HepG2 (cell line): Measurements from ENCODE around the gene MME. TPM values are rescaled to one million over a fixed set of nuclear protein-coding genes. Genes with fewer than 3 reads are reported as not detected.

ENCODE experiments used
- ATAC-seq: fragments of 200-7000 bp; cut with Tn5 transposase; 3 replicates; pipeline ENCODE4 v1.9.1; 2020; ENCODE audit warnings: mild to moderate bottlenecking, moderate library complexity
- BruUV-seq: library from RNA; stranded (reverse); fragments of 400-500 nt; replicated peaks from 2 replicates; lab custom pipeline; 2021; lab: Mats Ljungman, UMichigan
- CTCF ChIA-PET: fragments of 300-600 bp; formaldehyde crosslinking; extraction: SDS; loops from one replicate; lab custom pipeline; 2021; ENCODE audit warnings: low total read pairs, inconsistent platforms, low intra/inter-chr PET ratio; lab: Yijun Ruan, JAX
- POLR2A ChIA-PET: fragments of 350-600 bp; sonication (Branson Sonifier 250); formaldehyde crosslinking; loops from one replicate; lab custom pipeline; 2020; ENCODE audit warnings: antibody characterized with exemption, inconsistent platforms; lab: Yijun Ruan, JAX
- DNase-seq: peaks from one replicate; pipeline ENCODE4 v3.0.0-alpha.2; 2015; ENCODE audit warnings: low spot score
- FAIRE-seq: peaks from 3 replicates; lab custom pipeline; 2011; peaks lifted over from hg19 to GRCh38; lab: Jason Lieb, UNC
- H2AFZ ChIP-seq: one replicate; pipeline ENCODE4 v1.6.1; 2011; ENCODE audit warnings: low read length, inconsistent platforms
- H3K27ac ChIP-seq: fragments of 300-600 bp; 3 replicates; pipeline ENCODE4 v1.8.0; 2011; ENCODE audit warnings: mixed run types, mild to moderate bottlenecking, mixed read lengths, low read length, inconsistent platforms; ENCODE audit not compliant: insufficient read depth; ENCODE audit errors: extremely low read length
- H3K27me3 ChIP-seq, 2 experiments: fragments of 200-600 bp in 1 of 2; 2 replicates in 1 of 2; 3 replicates in 1 of 2; pipeline versions ENCODE4 v1.6.0 to v1.8.0; 2011; ENCODE audit warnings: low read length in 2 of 2, mild to moderate bottlenecking in 2 of 2, moderate library complexity in 2 of 2, inconsistent platforms in 1 of 2; ENCODE audit not compliant: insufficient read depth in 2 of 2, control insufficient read depth in 1 of 2
- H3K36me3 ChIP-seq, 2 experiments: fragments of 200-600 bp in 1 of 2; replicated peaks in 1 of 2; 2 replicates in 1 of 2; 3 replicates in 1 of 2; pipeline versions ENCODE4 v1.5.1 to v1.8.0; 2011; ENCODE audit warnings: low read length in 2 of 2, inconsistent platforms in 1 of 2; ENCODE audit not compliant: insufficient read depth in 2 of 2, control insufficient read depth in 1 of 2
- H3K4me1 ChIP-seq: 2 replicates; pipeline ENCODE4 v1.5.1; 2012; ENCODE audit warnings: low read length, inconsistent platforms; ENCODE audit not compliant: insufficient read depth
- H3K4me2 ChIP-seq: 2 replicates; pipeline ENCODE4 v1.6.0; 2011; ENCODE audit warnings: low read depth, low read length, inconsistent platforms
- H3K4me3 ChIP-seq, 3 experiments: fragments of 200-600 bp in 1 of 3; sonication (generic), shearing (Covaris generic) in 1 of 3; replicated peaks in 1 of 3; 2 replicates each; pipeline ENCODE4 v1.5.1; 2011 to 2016; ENCODE audit warnings: low read length in 3 of 3, inconsistent platforms in 2 of 3, low read depth in 2 of 3, mild to moderate bottlenecking in 2 of 3, control low read depth in 1 of 3, mixed read lengths in 1 of 3; ENCODE audit not compliant: insufficient read depth in 1 of 3
- H3K79me2 ChIP-seq: one replicate; pipeline ENCODE4 v1.6.1; 2011; ENCODE audit warnings: low read length, inconsistent platforms; ENCODE audit not compliant: insufficient read depth
- H3K9ac ChIP-seq: 2 replicates; pipeline ENCODE4 v1.6.0; 2011; ENCODE audit warnings: mild to moderate bottlenecking, low read depth, low read length, inconsistent platforms; ENCODE audit not compliant: insufficient read depth
- H3K9me3 ChIP-seq: 2 replicates; pipeline ENCODE4 v1.5.1; 2012; ENCODE audit warnings: mild to moderate bottlenecking, low read length
- H4K20me1 ChIP-seq: 2 replicates; pipeline ENCODE4 v1.6.0; 2011; ENCODE audit warnings: inconsistent platforms, mild to moderate bottlenecking, low read length, moderate library complexity; ENCODE audit not compliant: insufficient read depth
- ATF4 ChIP-seq, 2 experiments: fragments of 450-650 bp in 1 of 2; sonication (generic) in 1 of 2; formaldehyde crosslinking; IDR thresholded peaks; 2 replicates each; pipeline versions ENCODE4 v1.5.0 to v1.8.0; 2020 to 2022; ENCODE audit warnings: mild to moderate bottlenecking in 1 of 2, missing genetic modification reagents in 1 of 2
- FLYWCH1 ChIP-seq: sonication (generic); formaldehyde crosslinking; IDR thresholded peaks from 2 replicates; pipeline ENCODE4 v1.8.1; 2023; ENCODE audit warnings: mild to moderate bottlenecking, missing genetic modification reagents
- GABPA ChIP-seq, 2 experiments: IDR thresholded peaks; 2 replicates each; pipeline ENCODE4 v1.6.1; 2011 to 2016; ENCODE audit warnings: low read depth in 2 of 2, low read length in 1 of 2, missing biosample characterization in 1 of 2, missing genetic modification characterization in 1 of 2
- HIVEP1 ChIP-seq: sonication (generic); formaldehyde crosslinking; IDR thresholded peaks from 2 replicates; pipeline ENCODE4 v1.4.0; 2020; ENCODE audit warnings: mild to moderate bottlenecking, missing genetic modification reagents
- PTBP1 ChIP-seq: fragments of 200-400 bp; formaldehyde crosslinking; IDR thresholded peaks from 2 replicates; pipeline ENCODE4 v1.6.1; 2018; ENCODE audit warnings: low read length, low read depth; ENCODE audit not compliant: poor library complexity, severe bottlenecking
- SIN3A ChIP-seq: IDR thresholded peaks from 2 replicates; pipeline ENCODE4 v1.6.1; 2011; ENCODE audit warnings: low read depth, mild to moderate bottlenecking, control low read depth, low read length, borderline replicate concordance
- TERF1 ChIP-seq: sonication (generic); formaldehyde crosslinking; IDR thresholded peaks from 2 replicates; pipeline ENCODE4 v1.8.0; 2022; ENCODE audit warnings: mild to moderate bottlenecking, missing genetic modification reagents, moderate library complexity
- ZBTB26 ChIP-seq: IDR thresholded peaks from 2 replicates; pipeline ENCODE4 v1.6.1; 2016; ENCODE audit warnings: missing compliant biosample characterization, missing genetic modification reagents, borderline replicate concordance
- ZBTB37 ChIP-seq: sonication (generic); formaldehyde crosslinking; IDR thresholded peaks from 2 replicates; pipeline ENCODE4 v1.4.0; 2020; ENCODE audit warnings: mild to moderate bottlenecking, missing genetic modification reagents
- ZFP82 ChIP-seq: sonication (generic); formaldehyde crosslinking; IDR thresholded peaks from 2 replicates; pipeline ENCODE4 v1.5.1; 2020; ENCODE audit warnings: mild to moderate bottlenecking, missing genetic modification reagents, borderline replicate concordance
- ZNF577 ChIP-seq: sonication (generic); formaldehyde crosslinking; IDR thresholded peaks from 2 replicates; pipeline ENCODE4 v1.4.0; 2020; ENCODE audit warnings: mild to moderate bottlenecking, low read depth, missing genetic modification reagents, borderline replicate concordance
- ZNF615 ChIP-seq: sonication (generic); formaldehyde crosslinking; IDR thresholded peaks from 2 replicates; pipeline ENCODE4 v1.5.0; 2020; ENCODE audit warnings: mild to moderate bottlenecking, missing genetic modification reagents, borderline replicate concordance
- ZNF652 ChIP-seq: IDR thresholded peaks from 2 replicates; pipeline ENCODE4 v1.6.1; 2016; ENCODE audit warnings: low read depth, borderline replicate concordance
- WGBS: methylation state at CpG from one replicate; pipeline ENCODE4 v1.1.6; 2017; ENCODE audit warnings: low lambda C conversion rate; 5-methylcytosine and 5-hydroxymethylcytosine counted together
- in situ Hi-C: cut with HindIII; loops from 2 replicates; pipeline ENCODE4 v1.10.0; 2017; ENCODE audit warnings: low pct_unique_long_range_greater_than_20kb; ENCODE audit not compliant: extremely low pct_ligation_motif_present
- intact Hi-C: fragments of 100-400 bp; cut with micrococcal nuclease; formaldehyde crosslinking; loops from one replicate; pipeline ENCODE4 v1.10.0; 2022; ENCODE audit not compliant: unreplicated experiment
- polyA plus RNA-seq, 8 experiments: library from polyadenylated mRNA; depleted of rRNA in 3 of 8; stranded (reverse) in 7 of 8; unstranded in 1 of 8; fragments of >200 nt; fragmentation: Illumina TruSeq in 4 of 8; extraction: Trizol in 4 of 8; gene quantifications; 2 replicates each; pipeline versions ENCODE4 v1.2.1 to v1.2.3, GENCODE V29; 2011 to 2016; ENCODE audit warnings: low read depth in 4 of 8, missing spikeins in 1 of 8, mixed read lengths in 1 of 8; ENCODE audit not compliant: insufficient read depth in 1 of 8
- total RNA-seq, 5 experiments: library from RNA; depleted of rRNA; stranded (reverse); fragments of >200 nt; fragmentation: Illumina TruSeq; extraction: Trizol; gene quantifications; 2 replicates each; pipeline ENCODE4 v1.2.3, GENCODE V29; 2016; ENCODE audit warnings: low read depth in 1 of 5

The MME gene
- total and polyA plus RNA-seq, 2 of the 13 experiments (the other 11 are each of a cell fraction or from before 2014, with no cell fraction given): not detected

- POLR2A ChIA-PET: no interaction called here
- Histone ChIP-seq H3K27ac (no peak overlapping the region), H4K20me1 (no peaks in the 10 kb centered on the region), H3K27me3 (no peaks in the 10 kb centered on the region), H3K4me1 (no peaks in the 10 kb centered on the region), H3K4me2 (no peak overlapping the region), H3K4me3 (no peak overlapping the region), H3K36me3 (no peaks in the 10 kb centered on the region), H2AFZ (no peak overlapping the region), H3K9ac (no peak overlapping the region), H3K9me3 (no peaks in the 10 kb centered on the region), H3K79me2 (no peaks in the 10 kb centered on the region)
- in situ Hi-C loops (no loop called here), intact Hi-C loops (no loop called here)
- DNase-seq (no peak), FAIRE-seq (no peak), ATAC-seq (no peak)
- BruUV-seq: no TSS peak
- no peak for TF ChIP-seq ZFP82
- no peak for TF ChIP-seq ATF4 (CRISPR knock-in tag; IDR thresholded peaks at IDR 0.05)
- no peak for TF ChIP-seq HIVEP1
- TF ChIP-seq FLYWCH1: no peak
- TF ChIP-seq SIN3A: no peak
- no peak for TF ChIP-seq ZNF652 (CRISPR knock-in tag)
- TF ChIP-seq PTBP1: no peak
- no peak for TF ChIP-seq ZNF615 (CRISPR knock-in tag)
- no peak for TF ChIP-seq ZBTB26 (CRISPR knock-in tag)
- no peak for TF ChIP-seq TERF1 (CRISPR knock-in tag)
- TF ChIP-seq ZNF577: no peak
- TF ChIP-seq GABPA (IDR thresholded peaks at IDR 0.05; ENCODE audit: low read depth, low read length): no peak
- TF ChIP-seq GABPA (CRISPR knock-in tag; IDR thresholded peaks at IDR 0.05; ENCODE audit: low read depth): no peak
- TF ChIP-seq ZBTB37 (CRISPR knock-in tag): no peak
- 44% methylated on average over 1 of the region's 1 CpG for WGBS
- CTCF ChIA-PET: no interaction called here
Measured at GRCh38 chr3:155219106-155219505, 139.0 kb downstream of the MME start.
